Omental fat pad (tissue), 4 donors: ENCODE data around the gene TRMT11. TPM values are rescaled to one million over a fixed set of nuclear protein-coding genes. Genes with fewer than 3 reads are reported as not detected.

Source experiments
- ATAC-seq: fragments of 150-250 bp; one replicate; pipeline ENCODE4 v1.9.1; 2016; ENCODE audit warnings: mild to moderate bottlenecking, moderate library complexity; ENCODE audit not compliant: low FRiP score
- DNase-seq: peaks from one replicate; pipeline ENCODE4 v3.0.0-alpha.2; 2019; ENCODE audit warnings: low spot score
- CTCF ChIP-seq, 3 donors: fragments of 450-650 bp; IDR thresholded peaks; one replicate each; pipeline ENCODE4 v1.5.1; 2016 to 2017; ENCODE audit warnings: antibody characterized with exemption in 3 of 3, mild to moderate bottlenecking in 3 of 3, moderate library complexity in 2 of 3
- total RNA-seq, 4 donors: library from RNA; depleted of rRNA; stranded (reverse); fragments of >200 nt; gene quantifications; one replicate each; pipeline ENCODE4 v1.1.0, GENCODE V29; 2016

TRMT11 gene
- total RNA-seq, 4 donors from 2014 or later, result 18.0 to 31.7 (median 23.2) TPM

GRCh38 chr6:126064257-126064747, 78.0 kb downstream of the TRMT11 start:
- no peak for ATAC-seq

GRCh38 chr6:126064748-126065401, 78.5 kb downstream of the TRMT11 start:
- no peak for TF ChIP-seq CTCF (IDR thresholded peaks at IDR 0.05)
- DNase-seq (no peak), ATAC-seq (peak; percentile 42)

More at GRCh38 chr6:126064257-126064747, 78.0 kb downstream of the TRMT11 start:
- no peak for DNase-seq
- no peak for TF ChIP-seq CTCF (IDR thresholded peaks at IDR 0.05)

- TF ChIP-seq CTCF (IDR thresholded peaks at IDR 0.05), result no peak
- no peak for ATAC-seq
- DNase-seq, result no peak
These were observed 80.0 kb downstream of the TRMT11 start for GRCh38 chr6:126066053-126067048.

GRCh38 chr6:126067073-126067472, 80.7 kb downstream of the TRMT11 start:
- ATAC-seq (no peak), DNase-seq (no peak)
- TF ChIP-seq CTCF (IDR thresholded peaks at IDR 0.05), result no peak

GRCh38 chr6:126069449-126069848, 83.1 kb downstream of the TRMT11 start:
- ATAC-seq (no peak), DNase-seq (no peak)
- no peak for TF ChIP-seq CTCF (IDR thresholded peaks at IDR 0.05)

GRCh38 chr6:126071000-126071647, 84.8 kb downstream of the TRMT11 start:
- ATAC-seq (no peak), DNase-seq (no peak)
- no peak for TF ChIP-seq CTCF (IDR thresholded peaks at IDR 0.05)
